ENCODE results near the gene NCAPD2.

DNA sequence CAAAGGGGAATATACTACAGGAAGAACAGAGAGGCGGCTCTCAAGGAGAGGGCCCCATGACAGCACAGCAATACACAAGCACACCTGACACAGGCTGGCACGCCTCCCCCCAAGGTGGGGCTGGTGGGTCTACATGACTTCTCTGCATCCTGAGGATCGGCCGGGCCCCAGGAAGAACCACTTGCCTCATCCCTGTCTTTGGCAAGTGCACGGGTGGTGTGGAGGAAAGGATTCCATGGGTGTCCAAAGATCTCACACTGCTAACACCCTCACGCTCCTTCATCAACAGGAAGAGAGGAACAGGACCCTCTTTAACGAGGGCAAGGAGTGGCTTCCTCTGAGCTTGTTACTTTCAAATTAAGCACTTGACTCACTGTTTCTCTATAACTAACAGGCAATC lies 30.7 kb upstream of the NCAPD2 start:
- TF ChIP-seq, protein P1, sequence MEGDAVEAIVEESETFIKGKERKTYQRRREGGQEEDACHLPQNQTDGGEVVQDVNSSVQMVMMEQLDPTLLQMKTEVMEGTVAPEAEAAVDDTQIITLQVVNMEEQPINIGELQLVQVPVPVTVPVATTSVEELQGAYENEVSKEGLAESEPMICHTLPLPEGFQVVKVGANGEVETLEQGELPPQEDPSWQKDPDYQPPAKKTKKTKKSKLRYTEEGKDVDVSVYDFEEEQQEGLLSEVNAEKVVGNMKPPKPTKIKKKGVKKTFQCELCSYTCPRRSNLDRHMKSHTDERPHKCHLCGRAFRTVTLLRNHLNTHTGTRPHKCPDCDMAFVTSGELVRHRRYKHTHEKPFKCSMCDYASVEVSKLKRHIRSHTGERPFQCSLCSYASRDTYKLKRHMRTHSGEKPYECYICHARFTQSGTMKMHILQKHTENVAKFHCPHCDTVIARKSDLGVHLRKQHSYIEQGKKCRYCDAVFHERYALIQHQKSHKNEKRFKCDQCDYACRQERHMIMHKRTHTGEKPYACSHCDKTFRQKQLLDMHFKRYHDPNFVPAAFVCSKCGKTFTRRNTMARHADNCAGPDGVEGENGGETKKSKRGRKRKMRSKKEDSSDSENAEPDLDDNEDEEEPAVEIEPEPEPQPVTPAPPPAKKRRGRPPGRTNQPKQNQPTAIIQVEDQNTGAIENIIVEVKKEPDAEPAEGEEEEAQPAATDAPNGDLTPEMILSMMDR (IDR thresholded peaks at IDR 0.05; ENCODE audit: low read depth, low read length) = no peak
- TF ChIP-seq POLR2A (IDR thresholded peaks at IDR 0.05; ENCODE audit: extremely low read depth, insufficient read length) = no peak
- TF ChIP-seq MYC (IDR thresholded peaks at IDR 0.05; ENCODE audit: low read depth, low read length) = no peak
- TF ChIP-seq, protein P2, sequence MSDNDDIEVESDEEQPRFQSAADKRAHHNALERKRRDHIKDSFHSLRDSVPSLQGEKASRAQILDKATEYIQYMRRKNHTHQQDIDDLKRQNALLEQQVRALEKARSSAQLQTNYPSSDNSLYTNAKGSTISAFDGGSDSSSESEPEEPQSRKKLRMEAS (IDR thresholded peaks at IDR 0.05; ENCODE audit: low read depth, low read length) = no peak
